CD4-positive, alpha-beta T cell treated with Interferon alpha-2 for 1 hour (primary cell): ENCODE results near the gene STK11.

Experiments
- DNase-seq, 2 donors: peaks; one replicate each; pipeline ENCODE4 v3.0.0-alpha.2; 2020 to 2022

The STK11 gene

GRCh38 chr19:1275260-1275975 is 69.8 kb downstream of the STK11 start, which contains the start of gene FAM174C:
Gene FAM174C, plus strand, starts transcription at chr19:1275530. Its CDS starts 20 bp downstream, at chr19:1275550.
- peak; percentile 96 to 97 for DNase-seq

- no peak for DNase-seq
These were observed 70.5 kb downstream of the STK11 start for GRCh38 chr19:1275976-1276627.

GRCh38 chr19:1276628-1277022 is 71.0 kb downstream of the STK11 start:
- no peak for DNase-seq

- DNase-seq = no peak
These were observed 71.5 kb downstream of the STK11 start for GRCh38 chr19:1277061-1277460.
